Superior temporal gyrus (tissue), 1 donor: ENCODE results near the gene GTF2F1.
A peak's percentile ranks its signal among the peaks of the same experiment; 100 is the strongest.
"Not testable (repeated sequence)": the region's sequence is repeated elsewhere in the genome, so short reads cannot be mapped to it uniquely, and the experiment has no call there.

Source experiments
- DNase-seq: peaks from one replicate; pipeline ENCODE4 v3.0.0-alpha.2; 2016; ENCODE audit errors: extremely low spot score

GTF2F1 gene

DNA sequence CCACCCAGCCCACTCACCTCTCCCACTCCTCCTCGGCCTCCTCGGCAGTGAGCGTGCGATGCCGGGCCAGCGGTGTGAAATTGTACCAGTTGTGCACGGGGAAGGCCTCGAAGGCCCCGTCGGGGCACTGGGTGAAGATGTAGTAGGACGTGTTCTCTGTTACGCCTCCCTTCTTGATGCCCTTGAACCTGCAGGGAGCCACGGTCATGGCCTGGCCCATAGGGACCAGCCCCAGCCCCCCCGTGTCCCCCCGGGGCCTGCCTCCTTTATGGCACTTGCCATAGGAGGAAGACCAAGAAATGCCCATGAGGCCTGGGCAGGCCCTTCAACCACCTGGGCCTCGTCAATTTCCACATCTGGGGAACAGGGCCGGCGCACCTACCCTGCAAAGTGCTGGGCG, 5.6 kb downstream of the GTF2F1 start:
- no peak for DNase-seq

DNA sequence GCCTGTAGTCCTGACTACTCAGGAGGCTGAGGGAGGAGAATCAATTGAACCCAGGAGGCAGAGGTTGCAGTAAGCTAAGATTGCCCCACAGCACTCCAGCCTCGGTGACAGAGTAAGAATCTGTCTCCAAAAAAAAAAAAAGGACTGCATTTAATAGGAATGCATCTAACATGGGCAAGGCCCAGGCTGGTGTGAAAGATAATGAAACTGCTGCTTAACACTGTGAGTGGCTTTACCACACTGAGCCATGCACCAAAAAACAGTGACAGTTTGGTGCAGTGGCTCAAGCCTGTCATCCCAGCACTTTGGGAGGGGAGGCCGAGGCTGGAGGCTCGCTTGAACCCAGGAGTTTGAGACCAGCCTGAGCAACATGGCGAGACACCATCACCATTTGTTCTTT, 8.6 kb downstream of the GTF2F1 start:
- DNase-seq = no peak

DNA sequence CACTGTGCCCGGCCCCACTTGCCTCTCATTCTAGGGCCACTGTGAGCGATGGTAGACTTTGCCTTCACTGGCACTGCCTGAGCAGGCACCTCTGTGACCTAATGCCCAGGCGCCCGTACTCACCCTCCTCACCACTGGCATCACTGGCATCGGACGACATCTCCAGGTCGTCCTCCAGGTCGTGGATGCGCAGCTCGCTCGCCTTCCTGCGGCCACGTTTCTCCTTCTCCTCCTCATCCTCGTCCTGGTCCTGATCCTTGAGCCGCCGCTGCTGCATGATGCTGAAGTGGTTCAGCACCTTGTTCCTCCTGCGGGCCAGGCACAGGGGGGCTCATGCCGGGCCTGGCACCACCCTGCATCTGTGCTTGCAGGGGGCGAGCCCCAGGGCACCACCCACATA, 9.8 kb downstream of the GTF2F1 start:
- DNase-seq = no peak

DNA sequence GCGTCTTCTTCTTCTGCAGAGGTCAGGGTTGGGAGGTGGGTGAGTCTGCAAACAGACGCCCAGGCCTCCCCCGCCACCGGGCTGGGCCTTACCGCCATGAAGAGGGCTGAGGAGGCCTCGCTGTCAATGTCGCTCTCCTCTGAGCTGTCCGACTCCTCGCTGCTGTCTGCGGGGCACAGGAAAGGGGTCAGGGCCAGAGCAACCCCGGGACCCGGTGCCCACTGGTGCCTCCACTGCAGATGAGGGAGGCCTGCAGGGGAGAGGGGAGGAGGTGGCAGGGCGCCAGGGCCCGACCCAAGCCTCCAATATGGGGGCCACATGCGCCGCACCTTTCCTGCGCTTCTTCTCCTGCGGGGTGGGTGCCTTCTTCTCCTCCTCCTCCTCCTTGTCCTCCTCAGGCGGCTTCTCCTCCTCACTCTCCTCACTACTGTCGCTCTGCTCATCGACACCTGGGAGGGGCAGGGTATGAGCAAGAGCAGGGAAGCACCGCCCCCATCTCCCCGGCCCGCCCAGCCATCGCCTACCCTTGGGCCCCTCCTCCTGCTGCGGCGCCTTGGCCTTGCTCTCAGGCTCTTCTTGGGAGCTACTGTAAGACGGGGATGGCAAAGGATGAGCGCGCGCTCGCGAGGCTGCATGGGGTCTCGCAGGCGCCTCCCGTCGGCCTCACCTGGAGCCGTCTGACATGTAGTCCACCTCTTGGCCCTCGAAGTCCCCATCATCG, 11.8 kb downstream of the GTF2F1 start:
- no peak for DNase-seq

DNA sequence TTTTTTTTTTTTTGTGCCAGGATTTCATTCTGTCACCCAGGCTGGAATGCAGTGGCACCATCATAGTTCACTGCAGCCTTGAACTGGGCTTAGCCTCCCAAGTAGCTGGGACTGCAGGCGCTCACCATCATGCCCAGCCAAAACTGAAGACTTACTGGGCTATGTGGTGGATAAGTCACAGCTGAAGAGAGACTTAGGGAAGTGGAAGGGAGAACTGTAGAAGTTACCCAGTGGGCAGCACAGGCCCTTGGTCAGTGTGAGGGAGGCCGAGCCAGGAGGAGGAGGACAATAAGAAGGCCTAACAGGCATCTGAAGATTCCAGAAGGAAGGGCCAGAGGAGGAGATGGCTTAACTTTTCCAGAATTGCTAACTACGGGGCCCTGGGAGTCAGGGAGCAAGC, 13.2 kb downstream of the GTF2F1 start:
- no peak for DNase-seq

DNA sequence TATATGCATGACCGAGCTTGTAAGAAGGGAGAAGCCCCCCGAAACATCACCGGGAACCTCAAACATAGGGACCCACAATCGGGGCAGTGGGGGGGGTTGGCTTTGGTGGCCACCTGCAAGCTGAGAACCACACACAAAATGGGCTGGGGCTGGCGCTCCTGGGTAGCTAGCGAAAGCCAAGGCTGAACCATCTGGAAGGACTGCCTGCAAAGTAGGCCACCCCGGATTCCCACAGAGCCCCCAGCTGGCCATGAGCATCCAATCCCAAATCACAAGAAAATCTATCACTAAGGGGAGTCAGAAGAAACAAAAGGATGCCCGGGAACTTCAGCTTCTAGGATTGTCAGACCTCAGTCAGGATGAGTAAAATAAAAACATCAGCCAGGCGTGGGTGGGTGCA, 14.5 kb downstream of the GTF2F1 start:
- no peak for DNase-seq

DNA sequence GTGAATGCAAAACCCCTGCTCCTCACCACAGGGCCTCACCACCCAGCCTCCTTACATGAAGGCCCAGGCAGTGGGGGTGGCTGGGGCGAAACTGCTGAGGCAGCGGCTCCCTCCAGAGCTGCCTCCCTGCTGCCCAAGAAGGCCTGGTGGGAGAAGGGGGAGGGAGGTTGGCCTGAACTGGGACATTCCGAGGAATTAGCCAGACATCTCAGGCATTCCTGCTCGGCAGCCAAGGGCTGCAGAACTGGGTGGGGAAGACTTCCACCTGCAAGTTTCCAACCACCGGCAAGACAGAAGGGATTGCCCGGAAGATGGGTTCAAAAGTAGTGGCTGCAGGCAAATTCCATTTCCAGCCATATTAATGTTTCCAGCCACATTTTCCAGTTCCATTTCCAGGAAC, 14.9 kb downstream of the GTF2F1 start:
- DNase-seq = no peak

DNA sequence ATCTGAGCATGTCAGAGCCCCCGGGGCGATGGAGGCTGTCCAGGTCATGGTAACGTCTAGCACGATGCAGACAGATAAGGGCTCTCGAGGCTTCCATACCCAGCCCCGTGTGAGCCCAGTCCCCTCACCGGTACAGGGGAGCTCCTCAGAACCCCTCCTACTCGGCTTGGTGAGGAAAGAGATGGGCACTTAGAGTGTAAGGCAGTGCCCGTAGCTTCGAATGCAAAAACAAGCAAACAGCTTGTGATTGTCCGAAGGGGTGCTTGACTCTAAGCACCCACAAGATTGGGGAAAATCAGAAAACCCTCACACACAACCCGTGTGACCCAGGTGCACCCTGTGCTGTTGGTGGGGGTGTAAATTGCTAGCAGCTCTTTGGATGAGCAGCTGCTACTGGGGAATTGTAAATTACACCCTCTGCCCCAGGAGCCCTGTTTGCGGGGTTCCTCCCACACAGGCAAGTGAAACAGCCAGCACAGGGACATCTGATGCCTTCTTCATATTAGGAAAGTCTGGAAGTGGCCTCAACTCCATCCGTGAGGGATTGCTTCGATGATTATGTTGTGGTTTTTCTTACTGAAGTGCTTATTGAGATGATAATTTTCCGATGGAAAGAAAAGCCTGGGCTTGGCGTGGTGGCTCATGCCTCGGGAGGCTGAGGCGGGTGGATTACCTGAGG, 16.3 kb downstream of the GTF2F1 start:
- DNase-seq = no peak

DNA sequence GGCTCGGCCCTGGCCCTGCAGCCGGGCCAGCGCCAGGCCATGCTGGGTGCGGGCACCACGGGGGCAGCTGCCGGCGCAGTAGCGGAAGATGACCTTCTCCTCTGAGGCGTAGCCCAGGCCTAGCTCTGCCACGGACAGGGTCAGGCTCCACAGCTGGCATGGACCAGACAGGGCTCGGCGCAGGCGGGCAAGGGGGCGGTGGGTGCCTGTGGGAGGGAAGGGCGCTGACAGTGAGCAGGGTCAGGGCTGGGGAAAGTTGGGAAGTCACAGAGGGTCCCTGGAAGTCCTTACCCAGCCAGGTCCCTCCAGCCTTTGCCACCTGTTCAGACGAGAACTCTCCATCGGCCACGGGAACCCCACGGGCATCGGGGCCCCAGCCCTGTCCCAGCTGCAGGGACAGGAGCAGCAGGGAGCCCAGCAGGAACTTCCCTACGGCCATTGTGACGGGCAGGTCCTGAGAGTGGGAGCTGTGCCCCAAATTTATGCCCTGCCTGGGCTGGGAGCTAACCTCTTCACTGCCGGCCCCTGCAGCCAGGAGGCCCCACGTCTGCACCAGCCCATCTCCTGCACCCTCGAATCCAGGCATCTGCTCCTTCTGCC, 17.5 kb downstream of the GTF2F1 start, which contains the start of gene PSPN:
TSS of gene PSPN (minus strand) at position 523 of the 600 bp plus-strand sequence. CDS start at position 439, 84 bp downstream.
- DNase-seq = no peak

DNA sequence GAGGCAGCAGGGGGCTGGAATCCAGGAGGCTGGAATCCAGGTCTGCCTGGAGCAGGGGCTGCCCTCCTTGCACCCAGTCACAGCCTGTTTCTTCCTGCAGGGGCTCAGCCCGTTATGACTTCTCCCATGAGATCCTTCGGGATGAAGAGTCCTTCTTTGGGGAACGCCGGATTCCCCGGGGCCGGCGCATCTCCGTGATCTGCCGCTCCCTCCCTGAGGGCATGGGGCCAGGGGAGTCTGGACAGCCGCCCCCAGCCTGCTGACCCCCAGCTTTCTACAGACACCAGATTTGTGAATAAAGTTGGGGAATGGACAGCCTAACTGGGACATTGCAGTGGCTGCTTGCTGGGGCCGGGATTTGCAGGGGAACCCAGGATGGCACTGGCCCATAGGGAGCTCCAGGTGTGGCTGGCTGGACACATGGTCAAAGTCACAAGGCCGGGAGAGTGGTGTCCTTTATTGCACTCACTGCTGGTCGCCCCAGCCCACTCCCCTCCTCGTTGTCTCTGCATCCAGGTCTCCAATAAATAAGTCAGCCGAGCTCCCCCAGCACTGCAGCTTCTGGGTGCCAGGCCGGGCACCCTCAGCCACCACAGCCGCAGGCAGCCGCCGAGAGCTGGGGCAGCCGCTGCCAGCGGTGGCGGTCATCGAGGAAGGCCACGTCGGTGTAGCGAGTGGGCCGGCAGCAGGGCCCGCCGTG, 18.1 kb downstream of the GTF2F1 start:
- DNase-seq = no peak

DNA sequence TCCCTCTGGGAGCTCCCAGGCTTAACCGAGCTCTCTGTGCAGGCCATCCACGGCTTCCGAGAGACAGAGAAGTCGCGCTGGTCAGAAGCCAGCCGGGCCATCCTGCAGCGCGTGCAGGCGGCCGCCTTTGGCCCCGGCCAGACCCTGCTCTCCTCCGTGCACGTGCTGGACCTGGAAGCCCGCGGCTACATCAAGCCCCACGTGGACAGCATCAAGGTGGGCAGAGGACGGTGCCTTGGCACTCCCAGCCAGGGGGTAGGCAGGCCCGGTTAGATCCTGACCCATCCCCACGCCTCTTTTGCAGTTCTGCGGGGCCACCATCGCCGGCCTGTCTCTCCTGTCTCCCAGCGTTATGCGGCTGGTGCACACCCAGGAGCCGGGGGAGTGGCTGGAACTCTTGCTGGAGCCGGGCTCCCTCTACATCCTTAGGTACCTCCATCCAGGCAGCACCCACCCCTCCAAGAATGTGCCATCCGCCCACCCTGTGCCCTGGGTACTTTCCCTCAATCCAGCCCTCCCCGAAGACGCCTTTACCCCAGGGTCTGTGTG, 18.7 kb downstream of the GTF2F1 start:
- no peak for DNase-seq

DNA sequence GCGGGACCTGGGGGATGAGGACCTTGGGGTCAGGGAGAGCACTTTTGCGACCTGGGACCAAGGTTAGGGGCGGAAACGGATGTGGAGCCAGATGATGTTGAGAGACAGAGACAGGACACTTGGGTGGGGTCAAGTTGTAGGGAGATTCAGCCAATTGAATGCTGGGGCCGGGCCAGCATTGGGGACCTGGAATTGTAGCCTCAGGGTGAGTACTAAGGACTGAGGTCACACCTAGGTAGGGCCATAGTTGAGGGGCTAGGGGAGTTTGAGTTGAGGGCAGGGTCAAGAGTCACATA, 19.2 kb downstream of the GTF2F1 start:
- no peak for DNase-seq

DNA sequence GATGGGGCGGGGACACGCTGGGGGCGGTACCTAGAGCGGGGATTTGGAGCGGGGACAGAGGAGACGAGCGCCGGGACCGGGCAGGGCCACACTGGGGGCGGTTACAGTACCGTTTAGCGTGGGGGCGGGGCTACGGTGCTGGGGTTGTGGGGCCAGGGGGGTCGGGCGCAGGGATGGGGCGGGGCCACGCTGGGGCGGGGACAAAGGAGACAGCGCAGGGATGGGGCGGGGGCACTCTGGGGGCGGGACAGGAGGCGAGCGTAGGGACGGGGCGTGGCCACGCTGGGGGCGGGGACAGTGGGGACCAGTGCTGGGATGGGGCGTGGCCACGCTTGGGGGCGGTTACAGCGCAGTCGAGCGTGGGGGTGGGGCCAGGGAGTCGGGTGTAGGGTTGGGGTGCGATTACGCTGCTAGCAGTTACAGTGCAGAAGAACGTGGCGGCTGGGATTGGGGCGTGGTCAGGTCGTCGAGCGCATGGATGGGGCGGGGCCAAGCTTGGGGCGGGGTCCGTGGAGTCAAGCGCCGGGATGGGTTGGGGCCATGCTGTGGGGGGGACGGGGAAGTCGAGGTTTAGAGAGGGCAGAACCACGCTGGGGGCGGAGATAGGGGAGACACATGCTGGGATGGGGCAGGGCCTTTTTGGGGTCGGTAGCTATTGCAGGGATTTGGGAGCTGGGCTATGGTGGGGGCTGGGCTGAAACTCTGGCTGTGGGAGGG, 19.7 kb downstream of the GTF2F1 start:
- peak; percentile 90 for DNase-seq

DNA sequence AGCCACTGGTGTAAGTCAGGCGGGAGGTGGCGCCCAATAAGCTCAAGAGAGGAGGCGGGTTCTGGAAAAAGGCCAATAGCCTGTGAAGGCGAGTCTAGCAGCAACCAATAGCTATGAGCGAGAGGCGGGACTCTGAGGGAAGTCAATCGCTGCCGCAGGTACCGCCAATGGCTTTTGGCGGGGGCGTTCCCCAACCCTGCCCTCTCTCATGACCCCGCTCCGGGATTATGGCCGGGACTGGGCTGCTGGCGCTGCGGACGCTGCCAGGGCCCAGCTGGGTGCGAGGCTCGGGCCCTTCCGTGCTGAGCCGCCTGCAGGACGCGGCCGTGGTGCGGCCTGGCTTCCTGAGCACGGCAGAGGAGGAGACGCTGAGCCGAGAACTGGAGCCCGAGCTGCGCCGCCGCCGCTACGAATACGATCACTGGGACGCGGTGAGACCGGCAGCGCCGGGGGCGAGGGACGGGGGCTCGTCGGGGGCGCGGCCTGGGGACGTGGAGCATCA, 20.3 kb downstream of the GTF2F1 start, which contains the start of gene ALKBH7:
TSS of gene ALKBH7 (plus strand) at position 201 of the 502 bp plus-strand sequence. CDS start at position 228, 27 bp downstream.
- peak; percentile 100 for DNase-seq

DNA sequence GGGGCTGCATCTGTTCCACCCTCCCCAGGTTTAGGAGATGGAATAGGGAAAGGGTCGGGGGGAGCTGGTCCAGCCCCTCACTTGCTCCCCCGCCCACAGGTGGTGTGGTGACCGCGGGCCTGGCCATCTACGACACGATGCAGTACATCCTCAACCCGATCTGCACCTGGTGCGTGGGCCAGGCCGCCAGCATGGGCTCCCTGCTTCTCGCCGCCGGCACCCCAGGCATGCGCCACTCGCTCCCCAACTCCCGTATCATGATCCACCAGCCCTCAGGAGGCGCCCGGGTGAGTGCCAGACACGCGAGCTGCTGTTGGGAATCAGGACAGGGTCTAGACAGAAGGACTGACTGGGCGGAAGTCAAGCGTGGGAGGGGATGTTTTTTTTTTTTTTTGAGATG, 28.6 kb downstream of the GTF2F1 start:
- DNase-seq = no peak

DNA sequence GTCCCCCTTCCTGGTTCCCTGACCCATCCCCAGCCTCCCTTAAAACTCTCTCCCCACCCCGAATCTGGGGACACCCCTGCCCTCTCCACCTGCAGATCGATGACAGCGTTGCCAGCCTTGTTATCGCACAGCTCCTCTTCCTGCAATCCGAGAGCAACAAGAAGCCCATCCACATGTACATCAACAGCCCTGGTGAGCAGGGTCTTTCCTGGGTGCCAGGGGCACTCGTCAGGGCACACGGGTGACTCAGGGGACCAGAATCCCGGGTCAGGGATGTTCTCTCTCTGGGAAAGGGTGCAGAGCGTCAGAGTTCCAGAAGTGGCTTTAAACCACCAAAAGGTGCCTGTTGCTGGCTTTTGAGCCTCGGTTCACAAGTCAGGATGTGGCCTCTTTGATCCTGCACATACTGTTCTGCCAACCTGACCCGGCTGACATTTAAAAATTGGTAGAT, 30.6 kb downstream of the GTF2F1 start:
- DNase-seq = no peak

DNA sequence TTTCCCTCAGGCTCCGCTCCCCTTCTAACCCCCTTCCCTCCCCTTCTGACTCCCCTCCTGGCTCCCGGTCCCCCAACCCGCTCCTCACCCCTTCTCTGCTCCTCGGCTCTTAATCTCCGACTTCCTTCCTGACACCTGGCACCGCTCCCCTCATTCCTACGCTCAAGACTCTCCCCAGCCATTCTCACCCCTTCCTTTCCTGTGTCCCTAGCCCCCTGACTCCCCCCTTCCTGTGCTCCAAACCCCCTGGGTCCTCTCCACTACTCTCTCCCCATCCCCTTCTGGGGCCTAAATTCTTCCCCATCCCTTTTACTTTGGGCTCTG, 31.0 kb downstream of the GTF2F1 start:
- DNase-seq = no peak

DNA sequence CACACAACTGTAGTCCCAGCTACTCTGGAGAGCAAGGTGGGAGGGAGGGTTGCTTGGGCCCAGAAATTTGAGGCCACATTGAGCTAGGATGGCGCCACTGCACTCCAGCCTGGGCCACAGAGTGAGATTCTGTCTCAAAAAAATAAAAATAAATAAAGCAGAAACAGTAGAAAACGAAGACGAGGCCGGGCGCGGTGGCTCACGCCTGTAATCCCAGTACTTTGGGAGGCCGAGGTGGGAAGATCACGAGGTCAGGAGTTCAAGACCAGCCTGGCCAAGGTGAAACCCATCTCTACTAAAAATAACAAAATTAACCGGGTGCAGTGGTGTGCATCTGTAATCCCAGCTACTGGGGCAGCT, 32.1 kb downstream of the GTF2F1 start:
- DNase-seq = not testable (repeated sequence)

DNA sequence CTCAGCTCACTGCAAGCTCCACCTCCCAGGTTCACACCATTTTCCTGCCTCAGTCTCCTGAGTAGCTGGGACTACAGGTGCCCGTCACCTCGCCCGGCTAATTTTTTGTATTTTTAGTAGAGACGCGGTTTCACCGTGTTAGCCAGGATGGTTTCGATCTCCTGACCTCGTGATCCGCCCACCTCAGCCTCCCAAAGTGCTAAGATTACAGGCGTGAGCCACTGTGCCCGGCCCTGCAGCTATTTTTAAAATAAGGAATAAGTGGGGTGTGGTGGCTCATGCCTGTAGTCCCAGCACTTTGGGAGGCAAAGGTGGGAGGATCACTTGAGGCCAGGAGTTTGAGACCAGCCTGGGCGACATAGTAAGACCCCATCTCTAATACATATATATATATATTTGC, 32.5 kb downstream of the GTF2F1 start:
- DNase-seq = not testable (repeated sequence)

DNA sequence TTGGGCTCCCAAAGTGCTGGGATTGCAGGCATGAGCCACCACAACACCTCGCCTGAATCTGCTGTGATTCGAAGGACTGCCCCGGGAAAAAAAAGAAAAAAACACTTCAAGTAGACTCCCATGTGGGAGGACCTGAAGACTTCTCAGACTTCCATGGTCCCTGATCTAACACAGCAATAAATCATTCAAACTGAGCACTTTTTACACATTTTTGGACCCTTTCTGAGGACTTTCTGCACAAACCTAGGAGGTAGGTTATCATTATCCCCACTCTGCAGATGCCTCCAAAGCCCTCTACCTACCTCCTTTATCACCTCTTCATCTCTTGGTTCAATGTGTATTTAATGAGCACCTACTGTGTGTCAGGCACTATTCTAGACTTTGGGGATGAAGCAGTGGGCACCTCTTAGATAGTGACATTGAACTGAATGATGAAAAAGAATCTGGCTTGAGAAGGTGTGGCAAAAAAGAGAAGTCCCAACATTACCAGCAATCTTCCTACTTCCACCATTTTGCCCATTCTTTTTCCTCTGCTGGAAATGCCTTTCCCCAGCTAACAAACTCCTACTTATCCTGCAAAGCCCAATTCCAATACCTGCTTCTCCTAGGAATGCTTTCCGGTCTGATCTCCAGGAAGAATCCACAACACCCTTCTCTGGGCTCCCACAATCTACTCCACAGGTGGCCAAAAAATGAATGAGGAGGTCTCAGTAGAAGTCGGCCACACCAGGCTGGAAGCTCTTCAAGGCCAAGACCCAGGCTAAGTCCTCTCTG, 33.2 kb downstream of the GTF2F1 start:
- DNase-seq = no peak

DNA sequence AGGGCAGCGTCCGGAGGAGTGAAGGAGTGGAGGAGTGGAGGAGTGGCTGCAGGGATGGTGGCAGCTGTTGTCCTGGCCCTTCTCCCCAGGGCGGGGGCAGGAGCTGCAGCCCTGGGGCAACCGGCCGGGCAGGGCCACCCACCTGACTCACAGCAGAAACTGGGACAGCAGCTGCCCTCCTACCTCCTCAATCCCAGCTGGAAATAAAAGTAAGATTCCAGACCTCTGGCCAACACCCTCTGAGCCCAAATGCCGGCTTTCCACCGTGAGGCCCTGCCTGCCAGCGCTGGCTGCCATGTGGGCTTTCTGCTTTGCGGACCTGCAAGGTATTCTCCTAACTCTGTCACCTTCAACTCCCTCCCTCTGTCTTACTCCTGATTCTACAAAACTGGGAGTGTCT, 35.0 kb downstream of the GTF2F1 start:
- no peak for DNase-seq
